Measurements from ENCODE around the gene DHRS3. TPM values are rescaled to one million over a fixed set of nuclear protein-coding genes. Genes with fewer than 3 reads are reported as not detected.

Gene DHRS3
- total RNA-seq, 1 donor: 161 TPM

GRCh38 chr1:12656575-12656974, 38.6 kb upstream of the DHRS3 start:
- no peaks in the 10 kb centered on the region for H3K36me3 ChIP-seq (ENCODE audit: insufficient read depth, low read length)

DNA sequence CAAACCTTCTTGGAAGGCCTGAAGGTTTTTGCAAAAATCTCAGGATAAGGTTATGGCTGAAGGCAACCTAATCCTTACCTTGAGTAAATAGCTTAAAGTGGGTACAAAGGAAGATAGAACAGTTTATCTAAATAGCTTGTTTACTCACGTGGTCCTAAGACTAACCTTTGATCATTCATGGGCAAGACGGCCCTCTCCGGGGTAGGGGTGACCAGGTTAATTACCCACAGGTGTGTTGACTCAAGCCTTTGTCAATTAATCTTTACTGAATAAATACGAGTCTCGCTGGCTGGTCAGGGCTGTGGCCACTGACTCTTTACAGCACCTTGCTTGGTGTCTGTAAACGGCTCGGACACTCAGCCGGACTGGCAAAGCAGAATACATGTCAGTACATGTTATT, 36.6 kb upstream of the DHRS3 start:
- H3K9me3 ChIP-seq (ENCODE audit: low read depth, low read length): no peaks in the 10 kb centered on the region
- TF ChIP-seq CTCF (IDR thresholded peaks at IDR 0.05; ENCODE audit: extremely low read depth, low read depth, low read length): no peak
- H4K20me1 ChIP-seq (ENCODE audit: insufficient read depth, low read length): no peaks in the 10 kb centered on the region
- no peak overlapping the region for H3K4me3 ChIP-seq (ENCODE audit: insufficient read depth, low read length)
- H3K4me1 ChIP-seq (ENCODE audit: insufficient read depth, low read length): peaks cover 5% of the 10 kb centered on the region
- no peak overlapping the region for H2AFZ ChIP-seq (ENCODE audit: low read length)
- H3K36me3 ChIP-seq (ENCODE audit: insufficient read depth, low read length): no peaks in the 10 kb centered on the region
- DNase-seq (ENCODE audit: insufficient read length, low spot score, missing footprints): no peak
- H3K79me2 ChIP-seq (ENCODE audit: insufficient read depth, low read length): no peaks in the 10 kb centered on the region
- no peak overlapping the region for H3K27ac ChIP-seq (ENCODE audit: low read depth, low read length)
- H3K27me3 ChIP-seq (ENCODE audit: insufficient read depth, low read length): peaks cover 8% of the 10 kb centered on the region
- H3K4me2 ChIP-seq (ENCODE audit: insufficient read depth, low read length): no peak overlapping the region

More at GRCh38 chr1:12656575-12656974, 38.6 kb upstream of the DHRS3 start:
- Histone ChIP-seq H3K4me2 (ENCODE audit: insufficient read depth, low read length) (no peak overlapping the region), H3K4me3 (ENCODE audit: insufficient read depth, low read length) (no peak overlapping the region), H3K4me1 (ENCODE audit: insufficient read depth, low read length) (no peaks in the 10 kb centered on the region), H3K79me2 (ENCODE audit: insufficient read depth, low read length) (no peaks in the 10 kb centered on the region), H3K27ac (ENCODE audit: low read depth, low read length) (no peak overlapping the region), H3K27me3 (ENCODE audit: insufficient read depth, low read length) (no peaks in the 10 kb centered on the region), H2AFZ (ENCODE audit: low read length) (no peak overlapping the region), H3K9me3 (ENCODE audit: low read depth, low read length) (no peaks in the 10 kb centered on the region), H4K20me1 (ENCODE audit: insufficient read depth, low read length) (no peaks in the 10 kb centered on the region)
- TF ChIP-seq CTCF (IDR thresholded peaks at IDR 0.05; ENCODE audit: extremely low read depth, low read depth, low read length): no peak
- no peak for DNase-seq (ENCODE audit: insufficient read length, low spot score, missing footprints)

- TF ChIP-seq CTCF (IDR thresholded peaks at IDR 0.05; ENCODE audit: extremely low read depth, low read depth, low read length): no peak
- no peak overlapping the region for H3K27ac ChIP-seq (ENCODE audit: low read depth, low read length)
- peaks cover 5% of the 10 kb centered on the region for H3K4me1 ChIP-seq (ENCODE audit: insufficient read depth, low read length)
- H3K79me2 ChIP-seq (ENCODE audit: insufficient read depth, low read length): no peaks in the 10 kb centered on the region
- no peak overlapping the region for H2AFZ ChIP-seq (ENCODE audit: low read length)
- peak; percentile 76 for DNase-seq (ENCODE audit: insufficient read length, low spot score, missing footprints)
- no peak overlapping the region for H3K4me3 ChIP-seq (ENCODE audit: insufficient read depth, low read length)
- H3K27me3 ChIP-seq (ENCODE audit: insufficient read depth, low read length): peaks cover 8% of the 10 kb centered on the region
- no peaks in the 10 kb centered on the region for H3K9me3 ChIP-seq (ENCODE audit: low read depth, low read length)
- H4K20me1 ChIP-seq (ENCODE audit: insufficient read depth, low read length): no peaks in the 10 kb centered on the region
- H3K4me2 ChIP-seq (ENCODE audit: insufficient read depth, low read length): no peak overlapping the region
- H3K36me3 ChIP-seq (ENCODE audit: insufficient read depth, low read length): no peaks in the 10 kb centered on the region
Observed at GRCh38 chr1:12654004-12654567, 36.1 kb upstream of the DHRS3 start.

GRCh38 chr1:12649971-12650421, 32.0 kb upstream of the DHRS3 start:
- Histone ChIP-seq H3K79me2 (ENCODE audit: insufficient read depth, low read length) (no peaks in the 10 kb centered on the region), H3K4me3 (ENCODE audit: insufficient read depth, low read length) (no peak overlapping the region), H3K9me3 (ENCODE audit: low read depth, low read length) (no peaks in the 10 kb centered on the region), H4K20me1 (ENCODE audit: insufficient read depth, low read length) (no peaks in the 10 kb centered on the region), H3K36me3 (ENCODE audit: insufficient read depth, low read length) (no peaks in the 10 kb centered on the region), H3K27me3 (ENCODE audit: insufficient read depth, low read length) (peaks cover 9% of the 10 kb centered on the region), H3K4me1 (ENCODE audit: insufficient read depth, low read length) (peaks cover 5% of the 10 kb centered on the region), H3K4me2 (ENCODE audit: insufficient read depth, low read length) (peak overlapping the region; percentile 38), H2AFZ (ENCODE audit: low read length) (no peak overlapping the region), H3K27ac (ENCODE audit: low read depth, low read length) (no peak overlapping the region)
- no peak for TF ChIP-seq CTCF (IDR thresholded peaks at IDR 0.05; ENCODE audit: extremely low read depth, low read depth, low read length)
- no peak for DNase-seq (ENCODE audit: insufficient read length, low spot score, missing footprints)

Measured in osteoblast (primary cell).